B cell (primary cell): ENCODE data around the gene WFDC8. TPM values are rescaled to one million over a fixed set of nuclear protein-coding genes. Genes with fewer than 3 reads are reported as not detected.

ENCODE experiments used
- ATAC-seq: fragments of 200-7000 bp; cut with Tn5 transposase; one replicate; pipeline ENCODE4 v1.10.0; 2021; ENCODE audit warnings: low read depth, mild to moderate bottlenecking, moderate number of reproducible peaks, moderate library complexity
- CTCF ChIA-PET: fragments of 350-600 bp; sonication (Branson Sonifier 250); formaldehyde crosslinking; loops from one replicate; lab custom pipeline; 2021; ENCODE audit warnings: antibody characterized with exemption, inconsistent platforms; lab: Charles Lee
- POLR2A ChIA-PET: fragments of 350-600 bp; sonication (Branson Sonifier 250); formaldehyde crosslinking; loops from one replicate; lab custom pipeline; 2021; ENCODE audit warnings: antibody characterized with exemption; lab: Charles Lee
- DNase-seq: peaks from one replicate; pipeline ENCODE4 v3.0.0; 2013
- H2AFZ ChIP-seq: 2 replicates; pipeline ENCODE4 v1.6.1; 2012; ENCODE audit warnings: mild to moderate bottlenecking, low read depth, low read length; ENCODE audit not compliant: insufficient read depth, poor library complexity, severe bottlenecking
- H3K27ac ChIP-seq, 2 donors: 1 replicate in 1 of 2; 2 replicates in 1 of 2; pipeline ENCODE4 v1.5.1; 2012 to 2013; ENCODE audit warnings: low read length in 2 of 2, mild to moderate bottlenecking in 2 of 2, moderate library complexity in 1 of 2
- H3K27me3 ChIP-seq, 4 experiments: fragments of 200-600 bp in 1 of 4; sonication (generic) in 1 of 4; replicated peaks in 1 of 4; 1 replicate in 2 of 4; 2 replicates in 2 of 4; pipeline versions ENCODE4 v1.6.1 to v1.7.0; 2013 to 2016; ENCODE audit warnings: low read length in 3 of 4, mild to moderate bottlenecking in 2 of 4, mixed read lengths in 1 of 4, moderate library complexity in 1 of 4; ENCODE audit not compliant: insufficient read depth in 4 of 4, control insufficient read depth in 3 of 4; ENCODE audit errors: control extremely low read depth in 1 of 4
- H3K36me3 ChIP-seq, 2 experiments: replicated peaks in 1 of 2; 1 replicate in 1 of 2; 2 replicates in 1 of 2; pipeline versions ENCODE4 v1.6.1 to v1.7.1; 2013; ENCODE audit warnings: low read length in 1 of 2; ENCODE audit not compliant: insufficient read depth in 2 of 2, control insufficient read depth in 1 of 2; ENCODE audit errors: control extremely low read depth in 1 of 2, extremely low read depth in 1 of 2
- H3K4me1 ChIP-seq, 2 donors: fragments of 200-600 bp in 1 of 2; sonication (generic) in 1 of 2; 1 replicate in 1 of 2; 2 replicates in 1 of 2; pipeline versions ENCODE4 v1.5.1 to v1.6.1; 2013 to 2017; ENCODE audit warnings: low read length in 2 of 2; ENCODE audit not compliant: control insufficient read depth in 2 of 2, insufficient read depth in 2 of 2
- H3K4me2 ChIP-seq: replicated peaks from 2 replicates; pipeline ENCODE3; 2012; ENCODE audit warnings: mild to moderate bottlenecking, low read depth, low read length; ENCODE audit not compliant: poor library complexity, severe bottlenecking
- H3K4me3 ChIP-seq, 5 experiments: fragments of 200-600 bp in 1 of 5; sonication (generic) in 1 of 5; 1 replicate in 3 of 5; 2 replicates in 2 of 5; pipeline versions ENCODE4 v1.5.1 to v1.7.0; 2011 to 2016; ENCODE audit warnings: low read length in 4 of 5, mild to moderate bottlenecking in 4 of 5, low read depth in 2 of 5, control low read depth in 1 of 5, moderate library complexity in 1 of 5; ENCODE audit not compliant: insufficient read depth in 1 of 5; ENCODE audit errors: control extremely low read depth in 1 of 5, extremely low read depth in 1 of 5
- H3K79me2 ChIP-seq: fragments of 200-600 bp; sonication (generic); one replicate; pipeline ENCODE4 v1.6.0; 2016; ENCODE audit warnings: low read length; ENCODE audit not compliant: control insufficient read depth, insufficient read depth
- H3K9ac ChIP-seq: fragments of 200-600 bp; sonication (generic); 2 replicates; pipeline ENCODE4 v1.6.1; 2017; ENCODE audit warnings: mild to moderate bottlenecking, low read length, moderate library complexity
- H3K9me3 ChIP-seq, 3 donors: one replicate each; pipeline versions ENCODE4 v1.6.1 to v1.7.1; 2013; ENCODE audit warnings: low read length in 2 of 3; ENCODE audit not compliant: control insufficient read depth in 2 of 3, insufficient read depth in 1 of 3; ENCODE audit errors: control extremely low read depth in 1 of 3
- H4K20me1 ChIP-seq: 2 replicates; pipeline ENCODE4 v1.6.0; 2012; ENCODE audit warnings: mild to moderate bottlenecking, low read length; ENCODE audit not compliant: insufficient read depth, control insufficient read depth, poor library complexity, severe bottlenecking
- H3K27ac Mint-ChIP-seq: one replicate; pipeline ENCODE4 v1.8.0; 2021; ENCODE audit warnings: mixed read lengths
- H3K27me3 Mint-ChIP-seq: one replicate; pipeline ENCODE4 v1.8.0; 2021; ENCODE audit warnings: mixed read lengths
- H3K4me1 Mint-ChIP-seq: one replicate; pipeline ENCODE4 v1.8.0; 2021; ENCODE audit warnings: mixed read lengths
- H3K4me3 Mint-ChIP-seq: one replicate; pipeline ENCODE4 v1.8.0; 2021; ENCODE audit warnings: mixed read lengths
- H3K9me3 Mint-ChIP-seq: one replicate; pipeline ENCODE4 v1.8.0; 2022; ENCODE audit warnings: mixed read lengths; ENCODE audit not compliant: insufficient read depth
- CTCF ChIP-seq: fragments of 200-600 bp; IDR thresholded peaks from one replicate; pipeline ENCODE4 v1.8.0; 2022; ENCODE audit warnings: antibody characterized with exemption, mild to moderate bottlenecking
- EZH2 ChIP-seq: IDR thresholded peaks from 2 replicates; pipeline ENCODE4 v1.6.1; 2012; ENCODE audit warnings: borderline replicate concordance, low read depth, mild to moderate bottlenecking, moderate library complexity, low read length; ENCODE audit not compliant: insufficient read depth, poor library complexity, severe bottlenecking
- WGBS: methylation state at CpG from one replicate; pipeline ENCODE4 v1.1.5; 2013; ENCODE audit warnings: missing lambda C conversion rate; ENCODE audit not compliant: insufficient coverage; 5-methylcytosine and 5-hydroxymethylcytosine counted together
- intact Hi-C: fragments of 100-400 bp; cut with micrococcal nuclease; formaldehyde crosslinking; loops from one replicate; pipeline ENCODE4 v1.10.0; 2022
- polyA plus RNA-seq: library from polyadenylated mRNA; depleted of rRNA; stranded (reverse); fragments of >200 nt; gene quantifications from 2 replicates; pipeline ENCODE4 v1.2.3, GENCODE V29; 2012
- total RNA-seq, 2 donors: library from RNA; stranded (reverse); fragments of 120-200 nt in 1 of 2; gene quantifications; 1 replicate in 1 of 2; 2 replicates in 1 of 2; pipeline versions ENCODE4 v1.2.3 to v1.2.4, GENCODE V29; 2013 to 2022

The WFDC8 gene
- total and polyA plus RNA-seq, 2 donors (not counting 1 experiment from before 2014, with no cell fraction given), result not detected

- Histone ChIP-seq H3K9ac (no peak overlapping the region), H2AFZ (no peak overlapping the region), H3K4me2 (no peak overlapping the region), H3K36me3 (no peaks in the 10 kb centered on the region), H4K20me1 (no peaks in the 10 kb centered on the region), H3K27me3 (peaks cover 0 to 5% (median 2%) of the 10 kb centered on the region in 4 experiments), H3K4me1 (no peaks in the 10 kb centered on the region), H3K9me3 (peaks cover 0 to 10% (median 7%) of the 10 kb centered on the region in 3 donors), H3K27ac (no peak overlapping the region), H3K79me2 (no peaks in the 10 kb centered on the region), H3K4me3 (no peak overlapping the region)
- no peak overlapping the region for H3K27ac Mint-ChIP-seq
- no CpG with 5 or more reads among the region's 1 CpG for WGBS
- ChIA-PET CTCF (interaction anchor here (0.5 kb wide), 1 partner anchor 165 kb away, joined by 3 read pairs; no protein-coding TSS in a partner anchor), POLR2A (no interaction called here)
- TF ChIP-seq CTCF (no peak), EZH2 (no peak)
- no peaks in the 10 kb centered on the region for H3K4me1 Mint-ChIP-seq
- H3K27me3 Mint-ChIP-seq, result peaks cover 38% of the 10 kb centered on the region
- ATAC-seq, result no peak
- H3K9me3 Mint-ChIP-seq, result peaks cover 5% of the 10 kb centered on the region
- intact Hi-C loops, result no loop called here
- no peak for DNase-seq
- H3K4me3 Mint-ChIP-seq, result no peak overlapping the region
Measured at GRCh38 chr20:45607810-45608209, 28.7 kb upstream of the WFDC8 start.

GRCh38 chr20:45595235-45595634, 16.2 kb upstream of the WFDC8 start:
- TF ChIP-seq CTCF (no peak), EZH2 (no peak)
- Histone ChIP-seq H4K20me1 (no peaks in the 10 kb centered on the region), H3K27me3 (peaks cover 0 to 12% (median 9%) of the 10 kb centered on the region in 4 experiments), H2AFZ (no peak overlapping the region), H3K4me1 (no peaks in the 10 kb centered on the region), H3K79me2 (no peaks in the 10 kb centered on the region), H3K27ac (no peak overlapping the region), H3K4me2 (no peak overlapping the region), H3K9me3 (no peaks in the 10 kb centered on the region), H3K9ac (no peak overlapping the region), H3K36me3 (no peaks in the 10 kb centered on the region), H3K4me3 (no peak overlapping the region)
- ChIA-PET CTCF (interaction anchor here (1.7 to 3.7 kb wide), 2 partner anchors 170 to 175 kb away, joined by 4 to 35 read pairs; no protein-coding TSS in a partner anchor), POLR2A (no interaction called here)
- Mint-ChIP-seq H3K27me3 (peaks cover 44% of the 10 kb centered on the region), H3K9me3 (no peaks in the 10 kb centered on the region), H3K4me3 (no peak overlapping the region), H3K27ac (no peak overlapping the region), H3K4me1 (no peaks in the 10 kb centered on the region)
- intact Hi-C loops, result no loop called here
- DNase-seq (no peak), ATAC-seq (no peak)
- WGBS, result 100% methylated on average over 1 of the region's 1 CpG
